Spleen (tissue), 11 donors: ENCODE measurements around the gene VPS37B. TPM values are rescaled to one million over a fixed set of nuclear protein-coding genes. Genes with fewer than 3 reads are reported as not detected.
A peak's percentile ranks its signal among the peaks of the same experiment; 100 is the strongest.

ENCODE experiments used
- DNase-seq: peaks from one replicate; pipeline ENCODE4 v3.0.0-alpha.2; 2020
- H3K27ac ChIP-seq, 8 donors: fragments of 200-600 bp; sonication (generic) in 7 of 8; 1 replicate in 4 of 8; 2 replicates in 4 of 8; pipeline versions ENCODE4 v1.5.0 to v1.8.0; 2016 to 2021; ENCODE audit warnings: inconsistent platforms in 4 of 8, mild to moderate bottlenecking in 4 of 8, moderate library complexity in 1 of 8
- H3K27me3 ChIP-seq, 7 donors: fragments of 200-600 bp; sonication (generic) in 6 of 7; replicated peaks in 1 of 7; 1 replicate in 4 of 7; 2 replicates in 3 of 7; pipeline versions ENCODE4 v1.5.0 to v1.8.0; 2016 to 2021; ENCODE audit warnings: inconsistent platforms in 3 of 7, mild to moderate bottlenecking in 1 of 7
- H3K36me3 ChIP-seq, 6 donors: fragments of 200-600 bp; sonication (generic) in 5 of 6; 1 replicate in 4 of 6; 2 replicates in 2 of 6; pipeline versions ENCODE4 v1.5.0 to v1.8.0; 2016 to 2021; ENCODE audit warnings: inconsistent platforms in 2 of 6
- H3K4me1 ChIP-seq, 6 donors: fragments of 200-600 bp; sonication (generic) in 5 of 6; 1 replicate in 3 of 6; 2 replicates in 3 of 6; pipeline versions ENCODE4 v1.5.0 to v1.8.0; 2016 to 2021; ENCODE audit warnings: inconsistent platforms in 3 of 6
- H3K4me3 ChIP-seq, 8 donors: fragments of 200-600 bp; sonication (generic) in 7 of 8; 1 replicate in 4 of 8; 2 replicates in 4 of 8; pipeline versions ENCODE4 v1.5.0 to v1.8.0; 2016 to 2021; ENCODE audit warnings: inconsistent platforms in 4 of 8, mild to moderate bottlenecking in 4 of 8, moderate library complexity in 2 of 8
- H3K9me3 ChIP-seq, 8 donors: fragments of 200-600 bp; sonication (generic) in 7 of 8; 1 replicate in 4 of 8; 2 replicates in 4 of 8; pipeline versions ENCODE4 v1.5.0 to v1.8.0; 2016 to 2021; ENCODE audit warnings: inconsistent platforms in 4 of 8
- CTCF ChIP-seq, 11 experiments: fragments of 200-600 bp in 7 of 11; fragments of 450-650 bp in 4 of 11; sonication (generic) in 4 of 11; IDR thresholded peaks in 8 of 11; conservative IDR thresholded peaks in 3 of 11; 1 replicate in 7 of 11; 2 replicates in 4 of 11; pipeline versions ENCODE4 v1.4.0 to v1.8.0; 2016 to 2021; ENCODE audit warnings: antibody characterized with exemption in 11 of 11, inconsistent platforms in 4 of 11, mild to moderate bottlenecking in 1 of 11
- POLR2A ChIP-seq, 3 donors: fragments of 450-650 bp; IDR thresholded peaks; one replicate each; pipeline ENCODE4 v1.5.1; 2017; ENCODE audit warnings: antibody characterized with exemption in 3 of 3, mild to moderate bottlenecking in 1 of 3
- POLR2AphosphoS5 ChIP-seq, 3 donors: sonication (generic); formaldehyde crosslinking; IDR thresholded peaks; one replicate each; pipeline ENCODE4 v1.5.1; 2017; ENCODE audit warnings: antibody characterized with exemption in 3 of 3
- WGBS, 5 donors: extraction: QIAGEN DNeasy Blood & Tissue Kit in 3 of 5; methylation state at CpG; one replicate each; pipeline versions ENCODE4 v1.1.5 to v1.1.7; 2013 to 2018; 5-methylcytosine and 5-hydroxymethylcytosine counted together
- intact Hi-C: fragments of 100-400 bp; cut with DNase I; formaldehyde crosslinking; loops from one replicate; pipeline ENCODE4 v1.15.0; 2023; ENCODE audit warnings: low total_unique reads
- polyA plus RNA-seq, 3 donors: library from polyadenylated mRNA; stranded (reverse); fragments of 200-250 nt; gene quantifications; one replicate each; pipeline ENCODE4 v1.2.1, GENCODE V29; 2013
- total RNA-seq, 7 donors: library from RNA; depleted of rRNA in 3 of 7; stranded (reverse); fragments of >200 nt in 3 of 7; fragmentation: NEBNext Ultra II Directional in 4 of 7; extraction: Animal tissue kit (Norgen Biotek cat#: 25700) in 4 of 7; gene quantifications; one replicate each; pipeline versions ENCODE4 v1.1.0 to v1.2.1, GENCODE V29; 2016 to 2021
- donor health status: healthy with polysubstance abuse.
- donor health status: DM: no; HTN: no; CAD: no; lungs with moderate emphysema.
- donor health status: DM: no; HTN: no; CAD: no.
- donor health status: Bipolar disorder and iron deficiency.
- donor health status: healthy.
- donor health status: DM: no; HTN: no; CAD: no.
- donor health status: DM: yes; HTN: yes; CAD: no.

VPS37B gene
- total and polyA plus RNA-seq, 10 donors, result 24.8 to 67.5 (median 47.3) TPM

DNA sequence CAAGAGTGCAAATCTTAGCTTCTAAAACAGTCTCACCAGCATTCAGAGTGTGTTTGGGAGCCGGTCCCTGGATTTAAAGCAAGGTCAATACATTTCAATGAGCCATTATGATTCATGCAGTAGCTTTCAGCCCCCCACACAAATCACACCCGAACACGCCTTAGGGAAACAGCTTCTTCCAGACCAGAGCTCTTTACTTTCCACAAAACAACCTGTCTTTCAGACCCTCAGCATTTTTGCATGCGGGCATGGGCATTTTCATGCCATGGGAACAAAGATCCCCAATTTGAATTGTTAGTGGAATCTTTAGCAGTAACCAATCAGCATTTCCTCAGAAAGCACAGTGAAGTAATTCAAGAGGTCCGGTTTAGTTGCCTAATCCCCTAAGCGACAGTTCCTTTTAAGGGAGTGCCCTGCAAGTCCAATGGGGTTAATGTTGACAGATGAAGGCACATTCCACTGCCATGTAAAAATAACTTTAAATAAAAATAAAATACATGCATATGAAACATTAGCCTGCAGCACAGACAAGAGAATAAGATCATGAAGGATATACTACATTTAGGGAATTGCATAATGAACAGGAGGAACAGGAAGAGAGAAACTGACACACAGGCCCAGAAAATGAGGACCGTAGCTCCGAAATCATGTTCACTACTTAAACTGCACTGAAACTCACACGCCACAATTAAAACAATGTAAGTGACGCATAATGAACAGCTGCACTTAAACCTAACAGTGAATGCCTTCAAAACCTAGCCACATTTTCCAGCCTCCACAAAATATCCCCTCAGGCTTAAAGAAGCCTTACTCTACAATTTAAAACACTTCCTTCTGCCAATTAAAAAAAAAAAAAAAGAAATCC, 4.0 kb downstream of the VPS37B start:
- Histone ChIP-seq H3K9me3 (no peaks in the 10 kb centered on the region), H3K4me1 (peaks cover 73 to 94% (median 87%) of the 10 kb centered on the region in 6 donors), H3K27me3 (no peaks in the 10 kb centered on the region), H3K27ac (peak overlapping the region; percentile 50 to 98 (median 92)), H3K4me3 (peak overlapping the region in 4 of 8 donors; percentile 2 to 41 (median 5)), H3K36me3 (peaks cover 0 to 5% (median 0%) of the 10 kb centered on the region in 6 donors)
- intact Hi-C loops, result no loop called here
- WGBS, 5 donors, result 26 to 48% (median 37%) methylated on average over 10 of the region's 10 CpGs
- no peak for DNase-seq
- TF ChIP-seq POLR2AphosphoS5 (IDR thresholded peaks at IDR 0.05) (peak in 1 of 3 donors; percentile 46), POLR2A (IDR thresholded peaks at IDR 0.05) (no peak), CTCF (IDR thresholded peaks at IDR 0.05 in 8 of 11, conservative IDR thresholded peaks at IDR 0.05 in 3 of 11) (no peak)

DNA sequence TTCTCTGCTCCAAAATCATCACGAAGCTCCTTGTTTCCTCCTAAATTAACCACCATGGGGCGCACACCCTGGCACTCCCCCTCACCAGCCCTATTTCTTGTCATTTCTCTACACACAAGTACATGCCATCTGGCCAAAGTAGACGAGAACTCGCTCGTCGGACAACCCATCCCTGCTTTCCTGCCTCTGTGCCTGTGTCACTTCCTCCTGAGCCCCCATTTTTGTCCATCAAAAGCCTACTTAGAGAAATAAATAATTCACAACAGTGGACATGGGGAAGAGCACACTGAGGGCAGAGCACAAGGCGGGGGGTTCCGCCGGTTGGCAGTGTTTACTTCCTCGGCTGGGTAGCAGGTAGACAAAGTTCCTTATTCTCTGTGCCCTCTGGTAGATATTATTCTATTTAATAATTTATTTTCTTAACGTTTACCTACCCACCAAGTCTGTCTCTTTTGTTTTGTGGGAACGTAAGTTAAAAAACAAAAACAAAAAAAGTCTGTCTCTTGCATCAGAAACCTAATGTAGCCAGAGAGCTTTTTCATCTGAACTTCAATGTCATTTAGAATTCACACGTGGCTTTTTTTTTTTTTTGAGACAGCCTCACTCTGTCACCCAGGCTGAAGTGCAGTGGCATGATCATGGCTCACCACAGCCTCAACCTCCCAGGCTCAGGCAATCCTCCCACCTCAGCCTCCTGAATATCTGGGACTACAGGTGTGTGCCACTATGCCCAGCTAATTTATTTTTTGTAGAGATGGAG, 6.0 kb downstream of the VPS37B start:
- H3K36me3 ChIP-seq, result peaks cover 0 to 5% (median 0%) of the 10 kb centered on the region in 6 donors
- no peaks in the 10 kb centered on the region for H3K27me3 ChIP-seq
- H3K9me3 ChIP-seq, result no peaks in the 10 kb centered on the region
- peak overlapping the region in 1 of 8 donors; percentile 65 for H3K4me3 ChIP-seq
- WGBS, 5 donors, result 29 to 46% (median 33%) methylated on average over 13 of the region's 13 CpGs
- intact Hi-C loops, result no loop called here
- DNase-seq, result no peak
- peak overlapping the region; percentile 79 to 98 (median 92) for H3K27ac ChIP-seq
- peaks cover 84 to 98% (median 97%) of the 10 kb centered on the region in 6 donors for H3K4me1 ChIP-seq
- TF ChIP-seq CTCF (IDR thresholded peaks at IDR 0.05 in 8 of 11, conservative IDR thresholded peaks at IDR 0.05 in 3 of 11) (no peak), POLR2AphosphoS5 (IDR thresholded peaks at IDR 0.05) (peak in 1 of 3 donors; percentile 14)

- intact Hi-C loops, result no loop called here
Measured at GRCh38 chr12:122888232-122888752, 7.6 kb downstream of the VPS37B start.

More at GRCh38 chr12:122888232-122888752, 7.6 kb downstream of the VPS37B start:
- WGBS, 5 donors, result 6 to 16% (median 10%) methylated on average over 12 of the region's 12 CpGs
- Histone ChIP-seq H3K4me1 (peaks cover 89 to 98% (median 97%) of the 10 kb centered on the region in 6 donors), H3K27me3 (no peaks in the 10 kb centered on the region), H3K9me3 (no peaks in the 10 kb centered on the region), H3K4me3 (peak overlapping the region in 6 of 8 donors; percentile 1 to 65 (median 24)), H3K36me3 (peaks cover 0 to 4% (median 0%) of the 10 kb centered on the region in 6 donors), H3K27ac (peak overlapping the region; percentile 79 to 98 (median 92))
- no peak for DNase-seq
- TF ChIP-seq POLR2AphosphoS5 (IDR thresholded peaks at IDR 0.05) (peak in 1 of 3 donors; percentile 88), CTCF (IDR thresholded peaks at IDR 0.05 in 8 of 11, conservative IDR thresholded peaks at IDR 0.05 in 3 of 11) (no peak)
